Calu3 (cell line): ENCODE data around the gene MCTP2. TPM values are rescaled to one million over a fixed set of nuclear protein-coding genes. Genes with fewer than 3 reads are reported as not detected.

ENCODE experiments used
- BruUV-seq: library from RNA; stranded (reverse); fragments of 400-500 nt; replicated peaks from 2 replicates; lab custom pipeline; 2021; lab: Mats Ljungman, UMichigan
- CTCF ChIA-PET: fragments of 300-600 bp; sonication (Branson Sonifier 250); formaldehyde crosslinking; loops from one replicate; lab custom pipeline; 2022; ENCODE audit warnings: antibody characterized with exemption; lab: Charles Lee
- DNase-seq: peaks from one replicate; pipeline ENCODE4 v3.0.0; 2022
- H3K27ac Mint-ChIP-seq: one replicate; pipeline ENCODE4 v1.8.0; 2022; ENCODE audit warnings: mixed read lengths; ENCODE audit not compliant: unreplicated experiment
- H3K27me3 Mint-ChIP-seq: one replicate; pipeline ENCODE4 v1.8.0; 2022; ENCODE audit warnings: mixed read lengths; ENCODE audit not compliant: unreplicated experiment
- H3K36me3 Mint-ChIP-seq: one replicate; pipeline ENCODE4 v1.8.0; 2022; ENCODE audit warnings: mild to moderate bottlenecking, moderate library complexity, mixed read lengths; ENCODE audit not compliant: insufficient read depth, unreplicated experiment
- H3K4me1 Mint-ChIP-seq: one replicate; pipeline ENCODE4 v1.8.0; 2022; ENCODE audit warnings: mild to moderate bottlenecking, low read depth, mixed read lengths; ENCODE audit not compliant: unreplicated experiment
- H3K4me3 Mint-ChIP-seq: one replicate; pipeline ENCODE4 v1.8.0; 2022; ENCODE audit warnings: mild to moderate bottlenecking, low read depth, moderate library complexity, mixed read lengths; ENCODE audit not compliant: unreplicated experiment
- H3K9me3 Mint-ChIP-seq: one replicate; pipeline ENCODE4 v1.8.0; 2022; ENCODE audit warnings: low read depth, mixed read lengths; ENCODE audit not compliant: unreplicated experiment
- intact Hi-C: fragments of 100-400 bp; cut with micrococcal nuclease; formaldehyde crosslinking; loops from one replicate; pipeline ENCODE4 v1.10.0; 2022; ENCODE audit not compliant: unreplicated experiment
- total RNA-seq: library from RNA; stranded (reverse); gene quantifications from 2 replicates; pipeline ENCODE4 v1.2.3, GENCODE V29; 2022
- TF ChIP-seq, protein P1 (sequence below): fragments of 200-600 bp; IDR thresholded peaks from one replicate; pipeline ENCODE4 v1.8.0; 2022; ENCODE audit warnings: antibody characterized with exemption; ENCODE audit not compliant: unreplicated experiment

Gene MCTP2
- total RNA-seq, 1 experiment from 2014 or later, result 30.1 TPM

GRCh38 chr15:94400526-94401298 is 169.4 kb downstream of the MCTP2 start:
- CTCF ChIA-PET, result no interaction called here
- TF ChIP-seq, protein P1, sequence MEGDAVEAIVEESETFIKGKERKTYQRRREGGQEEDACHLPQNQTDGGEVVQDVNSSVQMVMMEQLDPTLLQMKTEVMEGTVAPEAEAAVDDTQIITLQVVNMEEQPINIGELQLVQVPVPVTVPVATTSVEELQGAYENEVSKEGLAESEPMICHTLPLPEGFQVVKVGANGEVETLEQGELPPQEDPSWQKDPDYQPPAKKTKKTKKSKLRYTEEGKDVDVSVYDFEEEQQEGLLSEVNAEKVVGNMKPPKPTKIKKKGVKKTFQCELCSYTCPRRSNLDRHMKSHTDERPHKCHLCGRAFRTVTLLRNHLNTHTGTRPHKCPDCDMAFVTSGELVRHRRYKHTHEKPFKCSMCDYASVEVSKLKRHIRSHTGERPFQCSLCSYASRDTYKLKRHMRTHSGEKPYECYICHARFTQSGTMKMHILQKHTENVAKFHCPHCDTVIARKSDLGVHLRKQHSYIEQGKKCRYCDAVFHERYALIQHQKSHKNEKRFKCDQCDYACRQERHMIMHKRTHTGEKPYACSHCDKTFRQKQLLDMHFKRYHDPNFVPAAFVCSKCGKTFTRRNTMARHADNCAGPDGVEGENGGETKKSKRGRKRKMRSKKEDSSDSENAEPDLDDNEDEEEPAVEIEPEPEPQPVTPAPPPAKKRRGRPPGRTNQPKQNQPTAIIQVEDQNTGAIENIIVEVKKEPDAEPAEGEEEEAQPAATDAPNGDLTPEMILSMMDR, result no peak
- BruUV-seq, result no TSS peak
- peaks cover 3% of the 10 kb centered on the region for H3K36me3 Mint-ChIP-seq
- DNase-seq, result no peak
- H3K27ac Mint-ChIP-seq, result no peak overlapping the region
- no peaks in the 10 kb centered on the region for H3K9me3 Mint-ChIP-seq
- intact Hi-C loops, result no loop called here
- H3K4me3 Mint-ChIP-seq, result no peak overlapping the region
- no peaks in the 10 kb centered on the region for H3K4me1 Mint-ChIP-seq
- no peaks in the 10 kb centered on the region for H3K27me3 Mint-ChIP-seq

DNA sequence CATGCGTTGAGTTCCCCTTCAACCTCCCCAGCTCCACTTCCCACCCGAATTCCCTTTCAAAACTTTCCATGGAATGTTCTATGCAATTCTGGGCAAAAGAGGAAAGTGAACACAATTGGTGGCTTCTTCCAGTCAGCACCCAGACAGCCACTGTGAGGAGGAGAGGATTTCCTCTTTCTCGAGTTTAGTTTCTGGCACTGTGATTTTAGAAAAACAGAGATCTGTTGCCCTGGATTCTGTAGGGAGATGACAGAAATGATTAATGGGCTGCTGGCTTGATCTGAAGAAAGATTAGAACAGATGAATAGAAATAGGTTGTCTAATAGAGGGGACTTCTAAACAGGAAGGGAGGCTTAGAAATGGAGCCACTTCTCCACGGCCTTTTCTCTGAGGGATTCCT is 172.0 kb downstream of the MCTP2 start:
- BruUV-seq, result no TSS peak
- CTCF ChIA-PET, result no interaction called here
- no peaks in the 10 kb centered on the region for H3K4me1 Mint-ChIP-seq
- no peak for DNase-seq
- peaks cover 3% of the 10 kb centered on the region for H3K36me3 Mint-ChIP-seq
- no peak overlapping the region for H3K4me3 Mint-ChIP-seq
- TF ChIP-seq, protein P1, result no peak
- H3K9me3 Mint-ChIP-seq, result no peaks in the 10 kb centered on the region
- intact Hi-C loops, result no loop called here
- no peak overlapping the region for H3K27ac Mint-ChIP-seq
- no peaks in the 10 kb centered on the region for H3K27me3 Mint-ChIP-seq

- H3K9me3 Mint-ChIP-seq, result no peaks in the 10 kb centered on the region
- no peaks in the 10 kb centered on the region for H3K27me3 Mint-ChIP-seq
- H3K27ac Mint-ChIP-seq, result no peak overlapping the region
- intact Hi-C loops, result no loop called here
- TF ChIP-seq, protein P1, result no peak
- no peaks in the 10 kb centered on the region for H3K4me1 Mint-ChIP-seq
- no TSS peak for BruUV-seq
- CTCF ChIA-PET, result no interaction called here
- H3K4me3 Mint-ChIP-seq, result no peak overlapping the region
- H3K36me3 Mint-ChIP-seq, result peaks cover 3% of the 10 kb centered on the region
- DNase-seq, result no peak
Measured at GRCh38 chr15:94404733-94405283, 173.4 kb downstream of the MCTP2 start.

- Mint-ChIP-seq H3K4me3 (no peak overlapping the region), H3K4me1 (no peaks in the 10 kb centered on the region), H3K36me3 (no peaks in the 10 kb centered on the region), H3K9me3 (no peaks in the 10 kb centered on the region), H3K27ac (no peak overlapping the region), H3K27me3 (no peaks in the 10 kb centered on the region)
- CTCF ChIA-PET, result interaction anchor here (0.8 kb wide), 1 partner anchor 56 kb away, joined by 3 read pairs; no protein-coding TSS in a partner anchor
- intact Hi-C loops, result no loop called here
- TF ChIP-seq, protein P1, result no peak
- no peak for DNase-seq
- no TSS peak for BruUV-seq
Measured at GRCh38 chr15:94411285-94411684, 179.9 kb downstream of the MCTP2 start.
